Psoas muscle (tissue), 8 donors: ENCODE results near the gene CYRIA. TPM values are rescaled to one million over a fixed set of nuclear protein-coding genes. Genes with fewer than 3 reads are reported as not detected.
A peak's percentile ranks its signal among the peaks of the same experiment; 100 is the strongest.

Experiments
- ATAC-seq, 4 donors: fragments of 200-7000 bp; cut with Tn5 transposase; one replicate each; pipeline ENCODE4 v1.9.1; 2020; ENCODE audit warnings: moderate library complexity in 3 of 4, mild to moderate bottlenecking in 2 of 4
- DNase-seq, 2 donors: peaks; one replicate each; pipeline ENCODE4 v3.0.0-alpha.2; 2020
- H3K27ac ChIP-seq: fragments of 200-600 bp; one replicate; pipeline ENCODE4 v1.8.0; 2022
- H3K27me3 ChIP-seq, 3 donors: fragments of 200-600 bp in 1 of 3; one replicate each; pipeline versions ENCODE4 v1.6.1 to v1.8.0; 2013 to 2022; ENCODE audit warnings: low read length in 2 of 3, mild to moderate bottlenecking in 2 of 3, moderate library complexity in 1 of 3; ENCODE audit not compliant: insufficient read depth in 3 of 3
- H3K36me3 ChIP-seq, 2 donors: fragments of 200-600 bp in 1 of 2; one replicate each; pipeline versions ENCODE4 v1.6.1 to v1.8.0; 2013 to 2022; ENCODE audit warnings: low read depth in 1 of 2, mild to moderate bottlenecking in 1 of 2, moderate library complexity in 1 of 2; ENCODE audit not compliant: insufficient read depth in 1 of 2
- H3K4me1 ChIP-seq: fragments of 200-600 bp; one replicate; pipeline ENCODE4 v1.8.0; 2022
- H3K4me3 ChIP-seq: fragments of 200-600 bp; one replicate; pipeline ENCODE4 v1.8.0; 2022; ENCODE audit warnings: mild to moderate bottlenecking
- H3K9me3 ChIP-seq: fragments of 200-600 bp; one replicate; pipeline ENCODE4 v1.8.0; 2022
- WGBS, 3 donors: extraction: QIAGEN DNeasy Blood & Tissue Kit; methylation state at CpG; one replicate each; pipeline versions ENCODE4 v1.1.6 to v1.1.7; 2013; 5-methylcytosine and 5-hydroxymethylcytosine counted together
- intact Hi-C, 2 donors: fragments of 100-400 bp; cut with DNase I; formaldehyde crosslinking; loops; one replicate each; pipeline versions ENCODE4 v1.11.0 to v1.14.2; 2022
- polyA plus RNA-seq, 3 donors: library from polyadenylated mRNA; stranded (reverse); fragments of 200-250 nt; gene quantifications; one replicate each; pipeline ENCODE4 v1.2.3, GENCODE V29; 2013
- total RNA-seq, 4 donors: library from RNA; stranded (reverse); fragmentation: NEBNext Ultra II Directional in 2 of 4; extraction: Animal tissue kit (Norgen Biotek cat#: 25700) in 2 of 4; gene quantifications; one replicate each; pipeline versions ENCODE4 v1.2.1 to v1.2.4, GENCODE V29; 2021 to 2023
- TF ChIP-seq, protein P1 (sequence below): fragments of 200-600 bp; IDR thresholded peaks from one replicate; pipeline ENCODE4 v1.8.0; 2022; ENCODE audit warnings: antibody characterized with exemption
- donor health status: healthy with polysubstance abuse.
- donor health status: DM: no; HTN: no; CAD: no; lungs with moderate emphysema.
- donor health status: Bipolar disorder and iron deficiency.
- donor health status: healthy.
- donor health status: DM: yes; HTN: yes; CAD: no.
- donor health status: DM: no; HTN: no; CAD: no.
- donor health status: DM: no; HTN: no; CAD: no.
- donor health status: DM: yes; HTN: yes; CAD: no.

Gene CYRIA
- total and polyA plus RNA-seq, 7 donors, result 3.8 to 16.8 (median 9.5) TPM

DNA sequence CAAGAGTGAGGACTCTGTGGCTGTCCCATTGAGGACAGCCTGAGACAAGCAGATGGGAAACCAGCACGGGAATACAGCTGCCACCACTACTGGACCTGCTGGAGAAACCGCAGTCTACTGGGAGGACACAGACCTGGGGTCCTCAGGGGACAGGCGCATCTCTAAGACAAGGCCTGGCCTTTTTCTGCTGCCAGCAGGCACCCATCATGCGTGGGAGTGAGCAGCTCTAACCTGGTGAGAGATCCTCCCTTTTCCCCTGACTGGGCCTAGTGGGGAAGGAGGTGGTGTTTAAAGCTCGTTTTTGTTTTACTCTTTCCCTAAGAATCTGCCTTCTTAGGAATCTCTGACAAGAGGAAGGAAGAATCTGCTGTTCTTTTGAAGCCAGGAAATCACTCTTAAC, 36.6 kb downstream of the CYRIA start:
- Histone ChIP-seq H3K9me3 (no peaks in the 10 kb centered on the region), H3K27ac (no peak overlapping the region), H3K4me1 (peaks cover 89% of the 10 kb centered on the region), H3K36me3 (no peaks in the 10 kb centered on the region), H3K27me3 (no peaks in the 10 kb centered on the region), H3K4me3 (no peak overlapping the region)
- DNase-seq, result no peak
- WGBS, 3 donors, result 68 to 79% (median 76%) methylated on average over 4 to 5 of the region's 5 CpGs
- intact Hi-C loops, result no loop called here
- TF ChIP-seq, protein P1, sequence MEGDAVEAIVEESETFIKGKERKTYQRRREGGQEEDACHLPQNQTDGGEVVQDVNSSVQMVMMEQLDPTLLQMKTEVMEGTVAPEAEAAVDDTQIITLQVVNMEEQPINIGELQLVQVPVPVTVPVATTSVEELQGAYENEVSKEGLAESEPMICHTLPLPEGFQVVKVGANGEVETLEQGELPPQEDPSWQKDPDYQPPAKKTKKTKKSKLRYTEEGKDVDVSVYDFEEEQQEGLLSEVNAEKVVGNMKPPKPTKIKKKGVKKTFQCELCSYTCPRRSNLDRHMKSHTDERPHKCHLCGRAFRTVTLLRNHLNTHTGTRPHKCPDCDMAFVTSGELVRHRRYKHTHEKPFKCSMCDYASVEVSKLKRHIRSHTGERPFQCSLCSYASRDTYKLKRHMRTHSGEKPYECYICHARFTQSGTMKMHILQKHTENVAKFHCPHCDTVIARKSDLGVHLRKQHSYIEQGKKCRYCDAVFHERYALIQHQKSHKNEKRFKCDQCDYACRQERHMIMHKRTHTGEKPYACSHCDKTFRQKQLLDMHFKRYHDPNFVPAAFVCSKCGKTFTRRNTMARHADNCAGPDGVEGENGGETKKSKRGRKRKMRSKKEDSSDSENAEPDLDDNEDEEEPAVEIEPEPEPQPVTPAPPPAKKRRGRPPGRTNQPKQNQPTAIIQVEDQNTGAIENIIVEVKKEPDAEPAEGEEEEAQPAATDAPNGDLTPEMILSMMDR, result no peak
- ATAC-seq, result no peak

DNA sequence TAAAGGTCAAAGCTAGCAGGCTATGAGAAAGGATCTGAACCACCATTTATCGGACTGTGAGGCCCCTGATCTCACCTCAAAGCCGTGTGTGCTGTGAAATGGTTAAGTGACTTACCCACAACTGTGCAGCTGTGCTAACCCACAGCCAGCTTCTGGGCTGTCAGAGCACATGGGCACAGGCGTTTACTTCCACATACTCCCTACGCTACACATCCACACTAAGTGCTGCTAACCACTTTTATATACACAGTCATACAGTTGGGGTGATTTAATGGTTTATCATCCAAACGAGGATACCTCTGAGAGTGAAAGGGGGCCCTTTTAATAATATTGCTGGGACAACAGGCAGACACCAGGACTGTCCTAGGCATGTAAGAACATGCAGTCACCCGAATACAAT, 37.3 kb downstream of the CYRIA start:
- Histone ChIP-seq H3K4me3 (no peak overlapping the region), H3K27me3 (no peaks in the 10 kb centered on the region), H3K27ac (no peak overlapping the region), H3K9me3 (no peaks in the 10 kb centered on the region), H3K4me1 (peaks cover 88% of the 10 kb centered on the region), H3K36me3 (peaks cover 2 to 3% of the 10 kb centered on the region in 2 donors)
- ATAC-seq (peak in 1 of 4 donors; percentile 27), DNase-seq (no peak)
- WGBS, 3 donors, result 68 to 86% (median 71%) methylated on average over 6 of the region's 6 CpGs
- TF ChIP-seq, protein P1, result no peak
- intact Hi-C loops, result no loop called here

- DNase-seq (no peak), ATAC-seq (no peak)
- H3K27ac ChIP-seq, result peak overlapping the region; percentile 56
- TF ChIP-seq, protein P1, result no peak
- H3K36me3 ChIP-seq, result peaks cover 6 to 11% of the 10 kb centered on the region in 2 donors
- H3K27me3 ChIP-seq, result no peaks in the 10 kb centered on the region
- H3K4me1 ChIP-seq, result peaks cover 87% of the 10 kb centered on the region
- WGBS, 3 donors, result 41 to 60% (median 51%) methylated on average over 6 of the region's 6 CpGs
- H3K4me3 ChIP-seq, result no peak overlapping the region
- intact Hi-C loops, result no loop called here
- no peaks in the 10 kb centered on the region for H3K9me3 ChIP-seq
Observed at GRCh38 chr2:16626997-16627605, 38.5 kb downstream of the CYRIA start.

- Histone ChIP-seq H3K36me3 (peaks cover 6 to 11% of the 10 kb centered on the region in 2 donors), H3K27ac (peak overlapping the region; percentile 56), H3K4me1 (peaks cover 87% of the 10 kb centered on the region), H3K27me3 (no peaks in the 10 kb centered on the region), H3K9me3 (no peaks in the 10 kb centered on the region), H3K4me3 (no peak overlapping the region)
- 45 to 81% (median 53%) methylated on average over 3 of the region's 3 CpGs for WGBS, 3 donors
- TF ChIP-seq, protein P1, result no peak
- intact Hi-C loops, result no loop called here
- peak; percentile 58 to 67 for DNase-seq
- peak; percentile 65 to 86 (median 76) for ATAC-seq
Observed at GRCh38 chr2:16626497-16626896, 39.1 kb downstream of the CYRIA start.

DNA sequence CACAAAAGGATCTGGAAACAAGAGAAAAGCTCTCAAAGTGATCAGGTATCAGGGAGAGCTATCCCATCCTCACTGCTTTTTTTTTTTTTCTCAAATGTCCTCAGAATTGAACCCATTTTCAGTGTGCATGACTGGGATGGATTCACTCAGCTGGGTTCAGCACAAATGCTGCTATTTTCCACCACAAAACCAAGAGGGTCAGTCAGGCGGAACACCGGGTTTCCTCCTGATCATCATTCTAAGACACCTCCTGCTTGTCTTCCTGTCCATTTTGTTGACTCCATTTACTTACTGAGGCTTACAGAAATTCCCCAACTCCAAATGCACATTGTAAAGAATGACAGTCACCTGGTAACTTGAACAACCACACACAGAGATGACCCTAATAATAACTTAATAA, 39.9 kb downstream of the CYRIA start:
- Histone ChIP-seq H3K27ac (peak overlapping the region; percentile 54), H3K27me3 (no peaks in the 10 kb centered on the region), H3K36me3 (peaks cover 6 to 11% of the 10 kb centered on the region in 2 donors), H3K4me3 (no peak overlapping the region), H3K9me3 (no peaks in the 10 kb centered on the region), H3K4me1 (peaks cover 84% of the 10 kb centered on the region)
- TF ChIP-seq, protein P1, result no peak
- no peak for ATAC-seq
- no peak for DNase-seq
- WGBS, 3 donors, result 90 to 92% (median 91%) methylated on average over 2 of the region's 2 CpGs
- intact Hi-C loops, result no loop called here
